ENCODE measurements around the gene GBX2.

- no peak for TF ChIP-seq ZFP30 (CRISPR knock-in tag; IDR thresholded peaks at IDR 0.05)
- no peak for TF ChIP-seq ZNF8 (CRISPR knock-in tag; IDR thresholded peaks at IDR 0.05)
These were observed 10.0 kb upstream of the GBX2 start for GRCh38 chr2:236177967-236178889.
